RWPE2 (cell line): ENCODE measurements around the gene MCM8.

Source experiments
- ATAC-seq: fragments of 200-7000 bp; cut with Tn5 transposase; 3 replicates; pipeline ENCODE4 v1.9.1; 2021; ENCODE audit warnings: low read depth
- DNase-seq: peaks from one replicate; pipeline ENCODE4 v3.0.0-alpha.2; 2020; ENCODE audit warnings: low spot score
- H3K27ac ChIP-seq: fragments of 450-650 bp; 2 replicates; pipeline ENCODE4 v1.5.1; 2017; ENCODE audit warnings: mild to moderate bottlenecking; ENCODE audit not compliant: poor library complexity, severe bottlenecking
- H3K27me3 ChIP-seq: fragments of 250-450 bp; sonication (Bioruptor Pico); 2 replicates; pipeline ENCODE4 v1.5.1; 2021; ENCODE audit warnings: mild to moderate bottlenecking, moderate library complexity; ENCODE audit not compliant: insufficient read depth, poor library complexity, severe bottlenecking
- H3K36me3 ChIP-seq: fragments of 250-450 bp; sonication (Bioruptor Pico); 2 replicates; pipeline ENCODE4 v1.5.1; 2020; ENCODE audit warnings: low read depth, mild to moderate bottlenecking, moderate library complexity
- H3K4me1 ChIP-seq: fragments of 250-450 bp; sonication (Bioruptor Pico); 2 replicates; pipeline ENCODE4 v1.5.1; 2021; ENCODE audit warnings: mild to moderate bottlenecking, moderate library complexity; ENCODE audit not compliant: insufficient read depth, poor library complexity, severe bottlenecking
- H3K4me3 ChIP-seq: fragments of 250-450 bp; sonication (Bioruptor Pico); 2 replicates; pipeline ENCODE4 v1.5.1; 2021; ENCODE audit warnings: mild to moderate bottlenecking, moderate library complexity; ENCODE audit not compliant: severe bottlenecking
- H3K9me3 ChIP-seq: fragments of 250-450 bp; sonication (Bioruptor Pico); 2 replicates; pipeline ENCODE4 v1.5.1; 2021; ENCODE audit warnings: mild to moderate bottlenecking, moderate library complexity; ENCODE audit not compliant: severe bottlenecking
- TF ChIP-seq, protein P1 (sequence below): fragments of 450-650 bp; IDR thresholded peaks from one replicate; pipeline ENCODE4 v1.5.1; 2017; ENCODE audit warnings: mild to moderate bottlenecking, moderate library complexity; ENCODE audit not compliant: poor library complexity, severe bottlenecking

MCM8 gene

DNA sequence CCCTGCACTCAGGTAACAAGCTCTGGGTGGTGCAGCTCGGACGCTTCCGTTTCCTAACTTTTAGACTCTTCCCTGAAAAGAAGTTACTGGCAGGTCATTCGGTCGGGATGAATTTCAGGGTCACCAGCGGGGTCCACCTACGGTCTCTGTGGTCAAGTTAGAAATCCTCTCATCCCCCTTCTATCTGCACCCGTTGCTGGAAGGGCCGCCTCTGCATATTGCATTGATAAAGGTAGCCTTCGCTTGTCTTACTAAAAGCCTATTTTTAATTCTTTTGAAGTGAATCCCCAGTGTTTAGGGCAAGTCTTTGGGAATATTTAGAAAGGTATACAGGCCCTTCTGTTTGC lies 56.1 kb downstream of the MCM8 start:
- H3K27ac ChIP-seq = peak overlapping the region; percentile 89
- TF ChIP-seq, protein P1, sequence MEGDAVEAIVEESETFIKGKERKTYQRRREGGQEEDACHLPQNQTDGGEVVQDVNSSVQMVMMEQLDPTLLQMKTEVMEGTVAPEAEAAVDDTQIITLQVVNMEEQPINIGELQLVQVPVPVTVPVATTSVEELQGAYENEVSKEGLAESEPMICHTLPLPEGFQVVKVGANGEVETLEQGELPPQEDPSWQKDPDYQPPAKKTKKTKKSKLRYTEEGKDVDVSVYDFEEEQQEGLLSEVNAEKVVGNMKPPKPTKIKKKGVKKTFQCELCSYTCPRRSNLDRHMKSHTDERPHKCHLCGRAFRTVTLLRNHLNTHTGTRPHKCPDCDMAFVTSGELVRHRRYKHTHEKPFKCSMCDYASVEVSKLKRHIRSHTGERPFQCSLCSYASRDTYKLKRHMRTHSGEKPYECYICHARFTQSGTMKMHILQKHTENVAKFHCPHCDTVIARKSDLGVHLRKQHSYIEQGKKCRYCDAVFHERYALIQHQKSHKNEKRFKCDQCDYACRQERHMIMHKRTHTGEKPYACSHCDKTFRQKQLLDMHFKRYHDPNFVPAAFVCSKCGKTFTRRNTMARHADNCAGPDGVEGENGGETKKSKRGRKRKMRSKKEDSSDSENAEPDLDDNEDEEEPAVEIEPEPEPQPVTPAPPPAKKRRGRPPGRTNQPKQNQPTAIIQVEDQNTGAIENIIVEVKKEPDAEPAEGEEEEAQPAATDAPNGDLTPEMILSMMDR = no peak

GRCh38 chr20:6007094-6007528 lies 56.7 kb downstream of the MCM8 start:
- Histone ChIP-seq H3K36me3 (peaks cover 25% of the 10 kb centered on the region), H3K9me3 (no peaks in the 10 kb centered on the region), H3K4me1 (peaks cover 21% of the 10 kb centered on the region), H3K27ac (peak overlapping the region; percentile 89), H3K4me3 (peak overlapping the region; percentile 77), H3K27me3 (no peaks in the 10 kb centered on the region)
- ATAC-seq = no peak
- TF ChIP-seq, protein P1 = no peak
- no peak for DNase-seq

More for the DNA sequence above, 56.1 kb downstream of the MCM8 start:
- H3K4me3 ChIP-seq = peak overlapping the region; percentile 77
- H3K36me3 ChIP-seq = peaks cover 20% of the 10 kb centered on the region
- no peaks in the 10 kb centered on the region for H3K9me3 ChIP-seq
- no peaks in the 10 kb centered on the region for H3K27me3 ChIP-seq
- no peak for ATAC-seq
- H3K4me1 ChIP-seq = peaks cover 21% of the 10 kb centered on the region
- DNase-seq = no peak

GRCh38 chr20:6007529-6008103 lies 57.2 kb downstream of the MCM8 start:
- TF ChIP-seq, protein P1 = no peak
- H3K36me3 ChIP-seq = peaks cover 30% of the 10 kb centered on the region
- no peak for ATAC-seq
- H3K4me3 ChIP-seq = peak overlapping the region; percentile 77
- H3K27ac ChIP-seq = peak overlapping the region; percentile 89
- no peaks in the 10 kb centered on the region for H3K27me3 ChIP-seq
- peaks cover 21% of the 10 kb centered on the region for H3K4me1 ChIP-seq
- H3K9me3 ChIP-seq = no peaks in the 10 kb centered on the region
- DNase-seq = no peak

DNA sequence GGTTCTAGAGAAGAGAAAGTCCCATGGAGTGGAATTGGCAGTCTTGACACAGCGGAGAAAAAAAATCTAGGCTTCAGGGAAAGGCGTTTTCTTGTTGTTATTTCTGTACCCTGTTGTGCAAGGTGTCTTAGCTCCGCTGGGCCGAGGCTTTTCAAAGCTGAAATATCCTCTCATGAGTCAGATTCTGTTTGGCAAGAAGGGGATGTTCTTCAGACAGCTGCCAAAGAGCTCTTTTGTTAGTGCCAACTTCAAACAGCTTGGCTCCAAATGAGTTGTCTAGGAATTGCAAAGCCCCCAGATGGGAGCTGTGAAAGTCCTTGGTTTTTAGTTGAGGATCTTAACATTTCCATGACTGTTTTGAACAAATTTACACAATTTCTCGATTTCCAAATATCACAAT lies 57.8 kb downstream of the MCM8 start:
- H3K9me3 ChIP-seq = no peaks in the 10 kb centered on the region
- no peak overlapping the region for H3K4me3 ChIP-seq
- peak overlapping the region; percentile 89 for H3K27ac ChIP-seq
- H3K36me3 ChIP-seq = peaks cover 34% of the 10 kb centered on the region
- no peaks in the 10 kb centered on the region for H3K27me3 ChIP-seq
- TF ChIP-seq, protein P1 = no peak
- ATAC-seq = peak; percentile 60
- peaks cover 21% of the 10 kb centered on the region for H3K4me1 ChIP-seq
- peak; percentile 81 for DNase-seq

DNA sequence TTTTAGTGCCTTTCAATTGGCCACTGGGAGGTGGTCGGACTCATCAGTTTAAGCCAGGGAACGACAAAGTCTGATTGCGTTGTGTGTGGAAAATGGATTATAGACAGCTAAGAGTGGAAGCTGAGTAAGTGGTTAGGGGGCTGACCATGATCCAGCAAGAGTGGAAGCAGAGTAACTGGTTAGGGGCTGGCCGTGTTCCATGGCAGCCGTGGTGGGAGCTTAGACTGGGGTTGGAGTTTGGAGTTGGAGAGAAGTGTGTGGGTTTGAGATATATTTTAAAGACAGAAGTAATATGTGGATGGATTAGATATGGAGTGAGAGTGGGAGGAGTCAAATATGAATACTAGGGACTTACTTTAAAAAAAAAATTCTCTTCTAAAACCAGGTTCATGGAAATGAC lies 61.7 kb downstream of the MCM8 start:
- H3K36me3 ChIP-seq = peaks cover 64% of the 10 kb centered on the region
- H3K27ac ChIP-seq = no peak overlapping the region
- ATAC-seq = no peak

More for the DNA sequence above, 61.7 kb downstream of the MCM8 start:
- no peak for DNase-seq
- Histone ChIP-seq H3K4me1 (peaks cover 15% of the 10 kb centered on the region), H3K27me3 (no peaks in the 10 kb centered on the region), H3K4me3 (no peak overlapping the region), H3K9me3 (no peaks in the 10 kb centered on the region)
- TF ChIP-seq, protein P1 = no peak
